SW480 (cell line): ENCODE data around the gene FRMD4A.
"Not testable (repeated sequence)": the region's sequence is repeated elsewhere in the genome, so short reads cannot be mapped to it uniquely, and the experiment has no call there.

Source experiments
- DNase-seq: peaks from one replicate; pipeline ENCODE4 v3.0.0-alpha.2; 2016; ENCODE audit warnings: low spot score

FRMD4A gene

GRCh38 chr10:14052931-14053330 lies 277.8 kb downstream of the FRMD4A start:
- DNase-seq, result no peak

GRCh38 chr10:14050598-14050997 lies 280.1 kb downstream of the FRMD4A start:
- DNase-seq, result no peak

- no peak for DNase-seq
Measured at GRCh38 chr10:14048930-14049613, 281.7 kb downstream of the FRMD4A start.

- DNase-seq, result no peak
Measured at GRCh38 chr10:14047431-14047830, 283.3 kb downstream of the FRMD4A start.

- DNase-seq, result not testable (repeated sequence)
Measured at GRCh38 chr10:14042051-14042450, 288.7 kb downstream of the FRMD4A start.

- no peak for DNase-seq
Measured at GRCh38 chr10:14040787-14041631, 289.7 kb downstream of the FRMD4A start.

GRCh38 chr10:14039968-14040668 lies 290.6 kb downstream of the FRMD4A start:
- no peak for DNase-seq

GRCh38 chr10:14036233-14036632 lies 294.5 kb downstream of the FRMD4A start:
- DNase-seq, result no peak

GRCh38 chr10:14035506-14035905 lies 295.2 kb downstream of the FRMD4A start:
- DNase-seq, result no peak

- DNase-seq, result no peak
Measured at GRCh38 chr10:14032406-14032998, 298.2 kb downstream of the FRMD4A start.

GRCh38 chr10:14026325-14026724 lies 304.4 kb downstream of the FRMD4A start:
- no peak for DNase-seq

GRCh38 chr10:14025283-14026189 lies 305.2 kb downstream of the FRMD4A start:
- no peak for DNase-seq

- DNase-seq, result no peak
Measured at GRCh38 chr10:14024329-14025202, 306.2 kb downstream of the FRMD4A start.

- DNase-seq, result no peak
Measured at GRCh38 chr10:14023673-14024328, 306.9 kb downstream of the FRMD4A start.

GRCh38 chr10:14022954-14023672 lies 307.6 kb downstream of the FRMD4A start:
- no peak for DNase-seq

- no peak for DNase-seq
Measured at GRCh38 chr10:14022052-14022451, 308.7 kb downstream of the FRMD4A start.

- DNase-seq, result no peak
Measured at GRCh38 chr10:14020037-14020664, 310.6 kb downstream of the FRMD4A start.

- no peak for DNase-seq
Measured at GRCh38 chr10:14017467-14017866, 313.3 kb downstream of the FRMD4A start.

- DNase-seq, result no peak
Measured at GRCh38 chr10:14016931-14017333, 313.8 kb downstream of the FRMD4A start.
